HEK293T (cell line): ENCODE measurements around the gene HSD11B1L.

ENCODE experiments used
- BHLHE40 ChIP-seq: fragments of 450-650 bp; IDR thresholded peaks from 2 replicates; pipeline ENCODE4 v1.6.1; 2016; ENCODE audit warnings: mild to moderate bottlenecking, moderate library complexity, borderline replicate concordance
- CTBP1 ChIP-seq: fragments of 450-650 bp; IDR thresholded peaks from 2 replicates; pipeline ENCODE4 v1.6.1; 2016; ENCODE audit warnings: borderline replicate concordance
- ELF4 ChIP-seq: fragments of 450-650 bp; IDR thresholded peaks from 2 replicates; pipeline ENCODE4 v1.6.1; 2017; ENCODE audit warnings: antibody characterized with exemption
- FOXA1 ChIP-seq: fragments of 450-650 bp; IDR thresholded peaks from 2 replicates; pipeline ENCODE4 v1.6.1; 2016; ENCODE audit warnings: mild to moderate bottlenecking
- FOXK2 ChIP-seq: fragments of 450-650 bp; IDR thresholded peaks from 2 replicates; pipeline ENCODE4 v1.6.1; 2016; ENCODE audit warnings: mild to moderate bottlenecking
- FOXM1 ChIP-seq: fragments of 450-650 bp; IDR thresholded peaks from 2 replicates; pipeline ENCODE4 v1.6.1; 2017; ENCODE audit warnings: mild to moderate bottlenecking, borderline replicate concordance
- HDGF ChIP-seq: fragments of 450-650 bp; IDR thresholded peaks from 2 replicates; pipeline ENCODE4 v1.6.1; 2017; ENCODE audit warnings: antibody characterized with exemption, borderline replicate concordance
- LEF1 ChIP-seq: fragments of 450-650 bp; IDR thresholded peaks from 2 replicates; pipeline ENCODE4 v1.6.1; 2017; ENCODE audit warnings: mild to moderate bottlenecking, borderline replicate concordance
- SP1 ChIP-seq: fragments of 450-650 bp; IDR thresholded peaks from 2 replicates; pipeline ENCODE4 v1.6.1; 2017
- SUZ12 ChIP-seq: fragments of 450-650 bp; IDR thresholded peaks from 2 replicates; pipeline ENCODE4 v1.6.1; 2016; ENCODE audit warnings: mild to moderate bottlenecking
- TARDBP ChIP-seq: fragments of 450-650 bp; IDR thresholded peaks from 2 replicates; pipeline ENCODE4 v1.6.1; 2016

GRCh38 chr19:5635427-5635826 is 45.4 kb upstream of the HSD11B1L start:
- no peak for TF ChIP-seq FOXA1
- no peak for TF ChIP-seq ELF4
- TF ChIP-seq BHLHE40: no peak
- TF ChIP-seq HDGF: no peak
- no peak for TF ChIP-seq SUZ12
- TF ChIP-seq SP1: no peak
- no peak for TF ChIP-seq TARDBP
- no peak for TF ChIP-seq LEF1
- no peak for TF ChIP-seq FOXM1
- no peak for TF ChIP-seq CTBP1
- TF ChIP-seq FOXK2: no peak
